GM18951 (cell line): ENCODE results near the gene STMN3.
"Not testable (repeated sequence)": the region's sequence is repeated elsewhere in the genome, so short reads cannot be mapped to it uniquely, and the experiment has no call there.

Experiments
- POLR2A ChIP-seq: IDR thresholded peaks from 4 replicates; pipeline ENCODE4 v1.6.1; 2011; ENCODE audit warnings: mild to moderate bottlenecking; ENCODE audit not compliant: insufficient read length, insufficient read depth; ENCODE audit errors: extremely low read depth
- in situ Hi-C: fragments of 300-500 bp; cut with MboI; formaldehyde crosslinking; loops from one replicate; pipeline ENCODE4 v1.12.0; 2022; ENCODE audit warnings: low sequenced_read_pairs, mixed read lengths, inconsistent platforms; ENCODE audit not compliant: unreplicated experiment

Gene STMN3

DNA sequence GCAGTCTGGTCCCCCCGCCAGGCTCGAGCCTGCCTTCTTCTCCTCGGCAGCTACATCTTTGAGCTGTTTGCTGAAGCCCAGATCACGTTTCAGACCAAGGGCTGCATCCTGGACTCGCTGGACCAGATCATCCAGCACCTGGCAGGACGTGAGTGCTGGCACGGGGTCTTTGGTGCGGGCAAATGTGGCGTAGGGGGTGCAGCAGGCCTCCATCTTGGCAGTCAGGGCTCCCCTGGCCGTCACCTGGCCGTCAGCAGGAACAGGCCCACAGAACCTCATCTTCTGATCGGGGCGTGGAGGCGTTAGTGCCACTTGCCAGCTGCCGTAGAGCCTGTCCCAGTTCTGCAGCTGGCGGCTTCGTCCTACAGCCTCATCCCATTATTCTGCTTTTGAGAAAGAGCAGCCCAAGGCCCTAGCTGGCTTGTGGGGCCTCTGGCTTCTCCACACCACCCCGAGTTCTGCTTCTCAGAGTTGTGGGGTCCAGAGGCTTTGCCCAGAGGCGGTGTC, 26.6 kb upstream of the STMN3 start:
- in situ Hi-C loops: no loop called here
- no peak for TF ChIP-seq POLR2A

DNA sequence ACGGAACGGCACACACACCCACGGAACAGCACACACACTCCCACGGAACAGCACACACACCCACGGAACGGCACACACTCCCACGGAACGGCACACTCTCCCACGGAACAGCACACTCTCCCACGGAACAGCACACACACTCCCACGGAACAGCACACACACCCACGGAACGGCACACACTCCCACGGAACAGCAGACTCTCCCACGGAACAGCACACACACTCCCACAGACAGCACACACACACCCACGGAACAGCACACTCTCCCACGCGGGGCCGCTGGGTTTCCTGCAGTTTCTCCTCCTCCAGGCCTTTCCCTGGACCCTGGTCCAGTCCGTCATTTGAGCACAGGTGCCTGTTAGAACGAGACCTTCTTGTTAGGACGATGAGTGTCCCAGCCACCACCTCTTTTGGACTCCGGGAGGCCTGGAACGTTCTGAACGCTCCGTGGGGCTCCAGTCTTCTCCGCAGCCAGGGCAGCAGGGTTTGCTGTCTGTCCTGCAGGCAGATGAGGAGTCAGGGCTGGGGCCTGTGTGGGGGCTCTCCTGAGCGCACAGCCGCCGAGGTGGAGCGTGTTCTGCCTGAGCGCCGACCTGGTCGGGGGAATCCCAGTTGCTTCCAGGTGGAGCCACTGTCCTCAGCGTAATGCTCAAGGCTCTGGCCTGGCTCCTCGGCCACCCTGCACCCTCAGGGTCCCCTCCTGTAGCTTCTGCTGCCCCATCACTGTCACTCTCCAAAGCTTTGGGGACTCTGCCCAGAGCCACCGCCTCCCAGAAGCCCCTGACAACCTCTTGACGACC, 25.6 kb upstream of the STMN3 start:
- in situ Hi-C loops: no loop called here
- no peak for TF ChIP-seq POLR2A

GRCh38 chr20:63678071-63678470, 24.8 kb upstream of the STMN3 start:
- TF ChIP-seq POLR2A: no peak
- in situ Hi-C loops: no loop called here

GRCh38 chr20:63675681-63676368, 22.6 kb upstream of the STMN3 start:
- in situ Hi-C loops: no loop called here
- TF ChIP-seq POLR2A: no peak

DNA sequence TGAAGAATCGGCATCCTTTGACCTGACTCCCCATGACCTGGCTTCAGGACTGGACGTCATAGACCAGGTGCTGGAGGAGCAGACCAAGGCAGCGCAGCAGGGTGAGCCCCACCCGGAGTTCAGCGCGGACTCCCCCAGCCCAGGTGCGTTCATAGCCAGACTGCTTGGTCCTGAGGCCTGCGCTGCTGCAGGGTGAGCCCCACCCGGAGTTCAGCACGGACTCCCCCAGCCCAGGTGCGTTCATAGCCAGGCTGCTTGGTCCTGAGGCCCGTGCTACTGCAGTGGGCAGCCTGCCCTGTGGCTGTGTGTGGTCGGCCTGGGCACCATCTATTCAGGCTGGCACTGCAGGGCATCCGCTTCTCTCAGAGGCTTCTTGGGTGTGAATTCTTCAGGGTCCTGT, 20.7 kb upstream of the STMN3 start:
- in situ Hi-C loops: no loop called here
- no peak for TF ChIP-seq POLR2A

- no peak for TF ChIP-seq POLR2A
- in situ Hi-C loops: no loop called here
These were observed 19.4 kb upstream of the STMN3 start for GRCh38 chr20:63672666-63673065.

DNA sequence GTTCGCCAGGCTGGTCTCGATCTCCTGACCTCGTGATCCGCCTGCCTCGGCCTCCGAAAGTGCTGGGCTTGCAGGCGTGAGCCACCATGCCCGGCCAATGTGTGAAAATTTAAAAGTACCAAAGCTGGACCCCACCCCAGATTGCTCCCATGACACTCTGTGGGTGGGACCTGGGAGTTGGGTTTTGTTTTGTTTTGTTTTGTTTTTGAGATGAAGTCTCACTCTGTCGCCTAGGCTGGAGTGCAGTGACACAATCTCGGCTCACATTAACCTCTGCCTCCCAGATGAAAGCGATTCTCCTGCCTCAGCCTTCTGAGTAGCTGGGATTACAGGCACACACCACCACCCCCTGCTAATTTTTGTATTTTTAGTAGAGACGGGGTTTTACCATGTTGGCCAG, 18.5 kb upstream of the STMN3 start:
- in situ Hi-C loops: not testable (repeated sequence)

GRCh38 chr20:63668351-63668750, 15.1 kb upstream of the STMN3 start:
- in situ Hi-C loops: no loop called here
- TF ChIP-seq POLR2A: no peak

DNA sequence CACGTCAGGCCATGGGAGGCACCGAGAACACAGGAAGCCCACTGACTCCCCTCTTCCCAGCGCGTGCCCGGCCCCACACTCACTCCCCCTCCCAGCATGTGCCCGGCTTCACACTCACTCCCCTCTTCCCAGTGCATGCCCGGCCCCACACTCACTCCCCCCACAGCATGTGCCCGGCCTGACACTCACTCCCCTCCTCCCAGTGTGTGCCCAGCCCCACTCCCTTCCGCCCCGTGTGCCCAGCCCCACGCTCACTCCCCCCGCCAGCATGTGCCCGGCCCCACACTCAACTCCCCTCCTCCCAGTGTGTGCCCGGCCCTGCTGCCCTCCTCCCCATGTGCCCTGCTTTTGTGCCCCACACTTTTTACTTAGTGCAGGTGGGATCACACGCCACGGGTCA, 14.6 kb upstream of the STMN3 start:
- in situ Hi-C loops: no loop called here
- TF ChIP-seq POLR2A: no peak

DNA sequence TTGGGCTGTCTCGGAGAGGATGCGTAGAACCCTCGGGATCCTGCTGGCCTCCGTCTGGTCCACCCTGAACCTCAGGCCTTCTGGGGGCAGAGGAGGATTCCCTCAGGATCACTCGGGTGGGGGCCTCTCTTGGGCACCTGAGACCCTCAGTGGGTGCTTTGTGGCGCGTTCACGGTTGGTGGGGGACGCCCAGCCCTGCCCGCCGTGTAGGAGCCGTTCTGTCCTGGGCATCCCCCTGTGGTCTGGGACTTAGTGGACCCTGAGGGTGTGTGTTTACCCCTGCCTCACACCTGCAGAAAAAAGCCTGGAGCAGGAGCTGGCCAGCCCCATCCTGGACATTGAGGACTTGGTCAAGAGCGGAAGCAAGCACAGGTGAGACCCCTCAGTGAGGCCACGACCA, 12.5 kb upstream of the STMN3 start:
- TF ChIP-seq POLR2A: no peak
- in situ Hi-C loops: no loop called here

DNA sequence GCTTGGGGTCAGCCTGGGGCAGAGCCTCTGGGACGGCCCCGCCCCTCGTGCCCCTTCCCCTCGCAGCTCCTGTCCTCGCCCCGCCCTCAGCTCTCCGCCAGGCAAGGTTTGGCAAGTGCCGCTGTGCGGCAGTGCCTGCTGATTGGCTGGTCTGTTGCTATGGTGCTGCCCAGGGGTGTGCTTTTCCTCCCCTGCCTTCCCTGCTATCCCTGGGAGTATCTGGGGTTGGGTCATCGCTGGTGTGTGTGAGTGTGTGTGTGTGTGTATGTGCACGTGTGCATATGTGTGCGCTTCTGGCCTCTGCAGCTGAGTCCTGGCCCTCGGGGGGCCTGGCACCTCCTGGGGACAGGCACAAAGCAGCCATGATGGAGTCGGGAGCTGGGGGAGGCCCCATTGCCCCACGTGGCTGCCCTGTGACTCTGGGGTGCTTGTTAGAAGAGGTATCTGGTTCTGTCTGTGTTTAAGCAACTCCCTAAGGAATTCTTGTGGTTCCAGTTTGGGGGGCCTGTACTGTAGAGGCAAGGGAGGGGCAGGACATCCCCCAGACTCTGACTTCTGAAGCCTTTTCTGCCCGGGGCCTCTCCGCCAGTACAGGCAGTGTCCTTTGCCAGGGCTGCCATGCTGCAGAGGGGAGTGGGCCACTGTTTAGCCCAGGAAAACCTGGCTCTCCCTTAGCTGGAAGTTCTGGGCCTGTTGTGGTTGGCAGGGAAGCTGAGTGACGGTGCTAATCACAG, 11.8 kb upstream of the STMN3 start:
- no peak for TF ChIP-seq POLR2A
- in situ Hi-C loops: no loop called here

GRCh38 chr20:63664143-63664851, 11.1 kb upstream of the STMN3 start:
- in situ Hi-C loops: no loop called here
- TF ChIP-seq POLR2A: no peak
